MM.1S (cell line): ENCODE data around the gene TTC16.

Experiments used
- CTCF ChIP-seq: fragments of 300-600 bp; sonication (generic); IDR thresholded peaks from 2 replicates; pipeline ENCODE4 v1.5.1; 2016; ENCODE audit warnings: antibody characterized with exemption, low read length, mixed read lengths
- EZH2phosphoT487 ChIP-seq: fragments of 300-600 bp; sonication (generic); IDR thresholded peaks from 2 replicates; pipeline ENCODE4 v1.6.1; 2018; ENCODE audit warnings: antibody characterized with exemption, low read length

GRCh38 chr9:127690735-127691134, 25.1 kb upstream of the TTC16 start:
- TF ChIP-seq CTCF (no peak), EZH2phosphoT487 (no peak)
